Upper lobe of left lung (tissue), 6 donors: ENCODE measurements around the gene PRICKLE4. TPM values are rescaled to one million over a fixed set of nuclear protein-coding genes. Genes with fewer than 3 reads are reported as not detected.
A peak's percentile ranks its signal among the peaks of the same experiment; 100 is the strongest.

Source experiments
- ATAC-seq, 2 donors: fragments of 200-7000 bp; cut with Tn5 transposase; one replicate each; pipeline ENCODE4 v1.9.1; 2022; ENCODE audit warnings: mild to moderate bottlenecking in 2 of 2, moderate library complexity in 2 of 2; ENCODE audit not compliant: low FRiP score in 2 of 2
- DNase-seq, 2 donors: peaks; one replicate each; pipeline ENCODE4 v3.0.0-alpha.2; 2019 to 2020
- H3K27ac ChIP-seq, 4 donors: fragments of 200-600 bp; sonication (generic); one replicate each; pipeline ENCODE4 v1.5.1; 2016 to 2019
- H3K27me3 ChIP-seq, 4 donors: fragments of 200-600 bp; sonication (generic); one replicate each; pipeline ENCODE4 v1.5.1; 2017 to 2019
- H3K36me3 ChIP-seq, 4 donors: fragments of 200-600 bp; sonication (generic); one replicate each; pipeline ENCODE4 v1.5.1; 2016 to 2019
- H3K4me1 ChIP-seq, 4 donors: fragments of 200-600 bp; sonication (generic); one replicate each; pipeline ENCODE4 v1.5.1; 2018 to 2019
- H3K4me3 ChIP-seq, 4 donors: fragments of 200-600 bp; sonication (generic); one replicate each; pipeline ENCODE4 v1.5.1; 2017 to 2019; ENCODE audit warnings: mild to moderate bottlenecking in 2 of 4, moderate library complexity in 1 of 4
- H3K9me3 ChIP-seq, 4 donors: fragments of 200-600 bp; sonication (generic); one replicate each; pipeline ENCODE4 v1.5.1; 2018 to 2019
- EP300 ChIP-seq, 4 donors: sonication (generic); formaldehyde crosslinking; IDR thresholded peaks; one replicate each; pipeline ENCODE4 v1.5.1; 2017; ENCODE audit warnings: antibody characterized with exemption in 4 of 4, control low read depth in 2 of 4
- POLR2A ChIP-seq, 4 donors: fragments of 450-650 bp; IDR thresholded peaks; one replicate each; pipeline ENCODE4 v1.5.1; 2016 to 2017; ENCODE audit warnings: antibody characterized with exemption in 4 of 4, mild to moderate bottlenecking in 2 of 4
- POLR2AphosphoS5 ChIP-seq, 2 donors: sonication (generic); formaldehyde crosslinking; IDR thresholded peaks; one replicate each; pipeline ENCODE4 v1.5.1; 2017; ENCODE audit warnings: antibody characterized with exemption in 2 of 2
- WGBS, 2 donors: methylation state at CpG; one replicate each; pipeline ENCODE4 v1.1.5; 2017 to 2018; 5-methylcytosine and 5-hydroxymethylcytosine counted together
- total RNA-seq, 6 donors: library from RNA; depleted of rRNA in 4 of 6; stranded (reverse); fragments of >200 nt in 4 of 6; gene quantifications; one replicate each; pipeline versions ENCODE4 v1.1.0 to v1.2.1, GENCODE V29; 2016 to 2021
- TF ChIP-seq, protein P1 (sequence below), 6 experiments: fragments of 450-650 bp in 4 of 6; fragments of 200-600 bp in 2 of 6; sonication (generic) in 2 of 6; IDR thresholded peaks; one replicate each; pipeline ENCODE4 v1.5.1; 2016 to 2019; ENCODE audit warnings: antibody characterized with exemption in 6 of 6
- donor health status: DM: no; HTN: no; CAD: no; lungs with moderate emphysema.
- donor health status: DM: no; HTN: yes; CAD: no; lungs with severe emphysema.

The PRICKLE4 gene
- total RNA-seq, 6 donors from 2014 or later = 9.3 to 133 (median 14.6) TPM

DNA sequence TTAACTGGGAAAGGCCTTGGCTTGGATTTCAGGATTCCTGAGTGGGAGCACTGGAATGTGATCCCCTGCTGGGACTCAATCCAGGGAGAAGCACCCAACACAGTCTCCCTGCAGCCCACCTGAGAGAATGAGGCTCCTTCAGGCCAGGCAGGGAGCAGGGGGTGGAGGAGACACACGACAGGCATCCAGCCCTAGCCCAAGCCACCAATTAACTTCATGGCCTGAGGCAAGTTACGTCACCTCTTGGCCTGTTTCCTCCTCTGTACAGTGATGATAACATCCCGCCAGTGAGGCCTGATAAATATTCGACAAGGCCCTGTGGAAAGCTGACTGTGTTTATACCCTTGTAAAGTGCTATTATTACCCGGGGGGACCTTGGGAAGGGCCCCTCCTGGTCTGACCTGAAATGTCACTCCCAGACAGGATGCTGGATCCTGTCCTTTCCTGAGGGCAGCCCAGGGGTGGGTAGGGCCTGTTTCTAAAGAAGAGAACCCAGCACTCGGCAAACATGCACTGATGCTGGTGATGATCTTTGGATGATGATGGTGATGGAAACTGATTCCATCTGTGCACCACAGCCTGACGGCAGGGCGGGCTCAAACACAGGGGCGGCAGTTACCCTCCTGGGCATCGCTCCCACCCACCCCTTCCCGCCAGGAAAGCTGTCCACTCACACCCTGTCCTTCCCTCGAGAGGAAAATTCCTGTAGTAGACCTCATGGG, 13.3 kb upstream of the PRICKLE4 start:
- peak; percentile 49 to 79 for ATAC-seq
- H3K4me1 ChIP-seq = peaks cover 17 to 26% (median 24%) of the 10 kb centered on the region in 4 donors

DNA sequence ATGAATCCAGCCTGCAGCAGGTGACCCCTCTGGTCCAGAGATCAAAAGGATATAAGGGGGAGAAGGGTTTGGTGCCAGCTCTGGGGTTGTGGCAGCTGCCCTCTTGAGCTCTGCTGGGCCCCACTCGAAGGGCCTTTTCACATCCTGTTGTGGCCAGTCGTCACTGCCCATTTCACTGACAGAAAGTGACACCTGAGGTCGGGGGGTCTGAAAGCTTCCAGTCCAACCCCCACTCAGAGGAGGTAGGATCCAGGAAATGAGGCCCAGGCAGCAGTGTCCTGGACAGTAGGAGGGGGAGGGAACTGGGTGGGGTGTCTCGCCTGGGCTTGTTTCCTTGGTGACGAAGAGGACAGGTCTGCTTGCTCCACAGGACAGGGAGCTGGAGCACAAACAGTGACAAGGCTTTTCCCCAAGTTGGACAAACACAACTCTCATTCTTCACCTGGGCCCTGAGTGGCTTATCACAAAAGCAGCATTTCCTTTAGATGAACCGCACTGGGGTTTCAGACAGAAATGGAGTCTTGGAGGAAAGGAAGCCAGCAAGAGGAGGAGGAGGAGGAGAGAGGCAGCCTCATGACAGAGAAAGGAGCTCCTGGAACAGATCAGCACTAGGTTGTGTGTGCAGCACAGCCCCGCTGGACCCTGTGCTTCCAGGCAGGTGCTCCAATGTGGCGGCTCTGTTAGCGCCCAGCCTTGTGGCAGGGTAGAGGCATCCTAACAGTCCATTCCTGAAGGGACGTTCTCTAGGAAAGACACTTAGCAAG, 11.9 kb upstream of the PRICKLE4 start:
- H3K9me3 ChIP-seq = no peaks in the 10 kb centered on the region
- DNase-seq (peak in 1 of 2 donors; percentile 70), ATAC-seq (peak; percentile 42 to 50)
- WGBS, 2 donors = 50 to 72% methylated on average over 5 to 10 of the region's 10 CpGs
- H3K27me3 ChIP-seq = no peaks in the 10 kb centered on the region
- TF ChIP-seq, protein P1, sequence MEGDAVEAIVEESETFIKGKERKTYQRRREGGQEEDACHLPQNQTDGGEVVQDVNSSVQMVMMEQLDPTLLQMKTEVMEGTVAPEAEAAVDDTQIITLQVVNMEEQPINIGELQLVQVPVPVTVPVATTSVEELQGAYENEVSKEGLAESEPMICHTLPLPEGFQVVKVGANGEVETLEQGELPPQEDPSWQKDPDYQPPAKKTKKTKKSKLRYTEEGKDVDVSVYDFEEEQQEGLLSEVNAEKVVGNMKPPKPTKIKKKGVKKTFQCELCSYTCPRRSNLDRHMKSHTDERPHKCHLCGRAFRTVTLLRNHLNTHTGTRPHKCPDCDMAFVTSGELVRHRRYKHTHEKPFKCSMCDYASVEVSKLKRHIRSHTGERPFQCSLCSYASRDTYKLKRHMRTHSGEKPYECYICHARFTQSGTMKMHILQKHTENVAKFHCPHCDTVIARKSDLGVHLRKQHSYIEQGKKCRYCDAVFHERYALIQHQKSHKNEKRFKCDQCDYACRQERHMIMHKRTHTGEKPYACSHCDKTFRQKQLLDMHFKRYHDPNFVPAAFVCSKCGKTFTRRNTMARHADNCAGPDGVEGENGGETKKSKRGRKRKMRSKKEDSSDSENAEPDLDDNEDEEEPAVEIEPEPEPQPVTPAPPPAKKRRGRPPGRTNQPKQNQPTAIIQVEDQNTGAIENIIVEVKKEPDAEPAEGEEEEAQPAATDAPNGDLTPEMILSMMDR (IDR thresholded peaks at IDR 0.05) = no peak
- TF ChIP-seq POLR2AphosphoS5 (IDR thresholded peaks at IDR 0.05) (no peak), POLR2A (IDR thresholded peaks at IDR 0.05) (no peak), EP300 (IDR thresholded peaks at IDR 0.05) (no peak)
- peaks cover 17 to 26% (median 24%) of the 10 kb centered on the region in 4 donors for H3K4me1 ChIP-seq
- no peak overlapping the region for H3K4me3 ChIP-seq
- H3K36me3 ChIP-seq = peaks cover 9 to 40% (median 33%) of the 10 kb centered on the region in 4 donors
- H3K27ac ChIP-seq = peak overlapping the region; percentile 61 to 81 (median 75)

More for the DNA sequence above, 13.3 kb upstream of the PRICKLE4 start:
- TF ChIP-seq POLR2AphosphoS5 (IDR thresholded peaks at IDR 0.05) = peak in 1 of 2 donors; percentile 33
- TF ChIP-seq, protein P1 (IDR thresholded peaks at IDR 0.05) = no peak
- TF ChIP-seq POLR2A (IDR thresholded peaks at IDR 0.05) = no peak
- Histone ChIP-seq H3K4me3 (no peak overlapping the region), H3K36me3 (peaks cover 3 to 26% (median 21%) of the 10 kb centered on the region in 4 donors), H3K9me3 (no peaks in the 10 kb centered on the region), H3K27ac (peak overlapping the region; percentile 61 to 81 (median 75)), H3K27me3 (no peaks in the 10 kb centered on the region)
- WGBS, 2 donors = 33 to 43% methylated on average over 12 of the region's 12 CpGs
- DNase-seq = peak in 1 of 2 donors; percentile 76

DNA sequence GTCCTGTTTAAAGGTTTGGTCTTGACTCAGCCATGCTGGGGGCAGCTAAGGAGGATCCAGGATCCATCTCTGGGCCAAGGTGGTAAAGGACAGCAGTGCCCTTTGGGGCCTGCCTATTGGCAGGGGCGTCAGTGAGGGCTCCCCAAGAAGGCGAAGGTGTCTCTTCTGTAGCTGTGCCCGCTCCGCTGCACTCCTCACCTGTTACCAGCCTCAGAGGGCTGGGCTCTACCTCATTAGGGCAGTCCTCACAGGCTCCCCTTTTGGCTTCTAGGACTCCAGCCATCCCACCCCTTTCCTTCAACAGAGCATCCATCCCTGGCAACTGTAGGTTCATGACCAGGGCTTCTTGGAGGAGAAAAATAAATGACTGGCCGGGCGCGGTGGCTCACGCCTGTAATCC, 11.2 kb upstream of the PRICKLE4 start:
- H3K27ac ChIP-seq = peak overlapping the region in 3 of 4 donors; percentile 73 to 81 (median 77)
- peaks cover 9 to 47% (median 39%) of the 10 kb centered on the region in 4 donors for H3K36me3 ChIP-seq
- H3K4me3 ChIP-seq = no peak overlapping the region
- no peak for TF ChIP-seq POLR2AphosphoS5 (IDR thresholded peaks at IDR 0.05)
- TF ChIP-seq, protein P1 (IDR thresholded peaks at IDR 0.05) = no peak
- TF ChIP-seq EP300 (IDR thresholded peaks at IDR 0.05) = no peak
- no peak for TF ChIP-seq POLR2A (IDR thresholded peaks at IDR 0.05)
- H3K27me3 ChIP-seq = no peaks in the 10 kb centered on the region
- DNase-seq (no peak), ATAC-seq (no peak)
- peaks cover 17 to 26% (median 24%) of the 10 kb centered on the region in 4 donors for H3K4me1 ChIP-seq
- WGBS, 2 donors = 96 to 99% methylated on average over 8 of the region's 8 CpGs
- H3K9me3 ChIP-seq = no peaks in the 10 kb centered on the region

DNA sequence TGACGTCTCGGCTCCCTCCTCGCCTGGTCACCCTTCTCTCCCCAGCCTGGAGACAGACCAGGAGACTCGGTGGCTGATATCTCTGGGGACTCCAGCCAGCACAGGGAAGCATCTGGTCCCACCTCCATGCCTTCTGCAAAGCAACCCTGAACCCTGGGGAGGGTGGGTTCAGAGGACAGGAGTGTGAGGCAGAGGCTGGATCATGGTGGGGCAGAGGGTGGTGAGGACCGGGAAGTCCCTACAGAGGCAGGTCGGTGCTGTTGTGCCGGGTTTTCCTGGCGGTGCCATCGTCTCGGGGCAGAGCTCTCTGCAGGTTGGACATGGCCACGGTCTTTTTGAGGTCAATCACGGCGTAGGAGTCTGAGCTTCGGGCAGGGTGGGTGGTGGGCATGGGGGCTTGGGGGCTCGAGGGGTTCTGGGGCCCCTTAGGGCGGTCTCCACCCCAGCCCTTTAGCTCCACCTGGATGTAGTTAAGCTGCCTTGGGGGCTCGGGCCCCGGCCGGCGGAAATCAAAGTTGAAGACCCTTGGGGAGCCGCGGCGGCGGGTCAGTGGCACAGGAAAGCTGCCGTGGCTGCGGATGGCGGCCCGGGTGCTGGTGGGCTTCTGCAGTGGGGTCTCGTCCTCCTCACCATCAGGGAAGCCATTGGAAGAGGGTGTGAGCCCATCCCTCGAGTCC, 10.1 kb upstream of the PRICKLE4 start:
- WGBS, 2 donors = 93 to 94% methylated on average over 15 to 30 of the region's 30 CpGs
- DNase-seq (peak in 1 of 2 donors; percentile 84), ATAC-seq (no peak)
- H3K9me3 ChIP-seq = no peaks in the 10 kb centered on the region
- no peaks in the 10 kb centered on the region for H3K27me3 ChIP-seq
- H3K36me3 ChIP-seq = peaks cover 9 to 58% (median 47%) of the 10 kb centered on the region in 4 donors
- no peak overlapping the region for H3K27ac ChIP-seq
- H3K4me3 ChIP-seq = no peak overlapping the region
- TF ChIP-seq POLR2AphosphoS5 (IDR thresholded peaks at IDR 0.05) (no peak), EP300 (IDR thresholded peaks at IDR 0.05) (no peak), POLR2A (IDR thresholded peaks at IDR 0.05) (no peak)
- TF ChIP-seq, protein P1 (IDR thresholded peaks at IDR 0.05) = no peak
- H3K4me1 ChIP-seq = peaks cover 17 to 26% (median 24%) of the 10 kb centered on the region in 4 donors
